Esophagus muscularis mucosa (tissue), 3 donors: ENCODE results near the gene CAPRIN1.

Experiments
- POLR2A ChIP-seq: fragments of 450-650 bp; IDR thresholded peaks from one replicate; pipeline ENCODE4 v1.6.1; 2017; ENCODE audit warnings: antibody characterized with exemption, moderate library complexity, mild to moderate bottlenecking, low read depth
- TF ChIP-seq, protein P1 (sequence below), 3 experiments: fragments of 200-600 bp in 2 of 3; fragments of 450-650 bp in 1 of 3; sonication (generic) in 2 of 3; IDR thresholded peaks; one replicate each; pipeline ENCODE4 v1.5.1; 2017 to 2019; ENCODE audit warnings: antibody characterized with exemption in 3 of 3, mild to moderate bottlenecking in 2 of 3, moderate library complexity in 1 of 3

GRCh38 chr11:34026432-34026831 is 25.1 kb upstream of the CAPRIN1 start:
- TF ChIP-seq, protein P1, sequence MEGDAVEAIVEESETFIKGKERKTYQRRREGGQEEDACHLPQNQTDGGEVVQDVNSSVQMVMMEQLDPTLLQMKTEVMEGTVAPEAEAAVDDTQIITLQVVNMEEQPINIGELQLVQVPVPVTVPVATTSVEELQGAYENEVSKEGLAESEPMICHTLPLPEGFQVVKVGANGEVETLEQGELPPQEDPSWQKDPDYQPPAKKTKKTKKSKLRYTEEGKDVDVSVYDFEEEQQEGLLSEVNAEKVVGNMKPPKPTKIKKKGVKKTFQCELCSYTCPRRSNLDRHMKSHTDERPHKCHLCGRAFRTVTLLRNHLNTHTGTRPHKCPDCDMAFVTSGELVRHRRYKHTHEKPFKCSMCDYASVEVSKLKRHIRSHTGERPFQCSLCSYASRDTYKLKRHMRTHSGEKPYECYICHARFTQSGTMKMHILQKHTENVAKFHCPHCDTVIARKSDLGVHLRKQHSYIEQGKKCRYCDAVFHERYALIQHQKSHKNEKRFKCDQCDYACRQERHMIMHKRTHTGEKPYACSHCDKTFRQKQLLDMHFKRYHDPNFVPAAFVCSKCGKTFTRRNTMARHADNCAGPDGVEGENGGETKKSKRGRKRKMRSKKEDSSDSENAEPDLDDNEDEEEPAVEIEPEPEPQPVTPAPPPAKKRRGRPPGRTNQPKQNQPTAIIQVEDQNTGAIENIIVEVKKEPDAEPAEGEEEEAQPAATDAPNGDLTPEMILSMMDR (IDR thresholded peaks at IDR 0.05): no peak
- TF ChIP-seq POLR2A: no peak
